HepG2 (cell line): ENCODE measurements around the gene PRR19. TPM values are rescaled to one million over a fixed set of nuclear protein-coding genes. Genes with fewer than 3 reads are reported as not detected.

Experiments used
- ATF7 ChIP-seq, 2 experiments: fragments of 450-650 bp in 1 of 2; sonication (generic) in 1 of 2; formaldehyde crosslinking in 1 of 2; IDR thresholded peaks; 2 replicates each; pipeline versions ENCODE4 v1.4.0 to v1.6.1; 2016 to 2020; ENCODE audit warnings: antibody characterized with exemption in 1 of 2, mild to moderate bottlenecking in 1 of 2, missing genetic modification reagents in 1 of 2
- IKZF4 ChIP-seq: sonication (generic); formaldehyde crosslinking; IDR thresholded peaks from 2 replicates; pipeline ENCODE4 v1.5.1; 2020; ENCODE audit warnings: borderline replicate concordance, mild to moderate bottlenecking, low read depth, missing genetic modification reagents; ENCODE audit errors: not compliant biosample characterization
- MAZ ChIP-seq, 2 experiments: sonication (generic) in 1 of 2; formaldehyde crosslinking in 1 of 2; IDR thresholded peaks; 2 replicates each; pipeline versions ENCODE4 v1.5.0 to v1.6.1; 2012 to 2020; ENCODE audit warnings: low read depth in 2 of 2, mild to moderate bottlenecking in 2 of 2, borderline replicate concordance in 1 of 2, improper control_type of control experiment in 1 of 2, low read length in 1 of 2, missing genetic modification reagents in 1 of 2, moderate library complexity in 1 of 2
- NR1H2 ChIP-seq: sonication (generic); formaldehyde crosslinking; IDR thresholded peaks from 2 replicates; pipeline ENCODE4 v1.8.1; 2022; ENCODE audit warnings: low read depth, missing genetic modification reagents, borderline replicate concordance
- PHF8 ChIP-seq: sonication (generic); formaldehyde crosslinking; IDR thresholded peaks from 2 replicates; pipeline ENCODE4 v1.5.0; 2020; ENCODE audit warnings: missing genetic modification reagents
- RBFOX2 ChIP-seq: fragments of 200-400 bp; formaldehyde crosslinking; IDR thresholded peaks from 2 replicates; pipeline ENCODE4 v1.6.1; 2017; ENCODE audit warnings: low read depth, mild to moderate bottlenecking, low read length
- TGIF2 ChIP-seq: IDR thresholded peaks from 2 replicates; pipeline ENCODE4 v1.6.1; 2016; ENCODE audit warnings: control low read depth, missing compliant biosample characterization
- ZFX ChIP-seq: sonication (generic); formaldehyde crosslinking; IDR thresholded peaks from 2 replicates; pipeline ENCODE4 v1.4.0; 2020; ENCODE audit warnings: mild to moderate bottlenecking, low read depth, missing genetic modification reagents, moderate library complexity
- ZFYVE20 ChIP-seq: sonication (generic); formaldehyde crosslinking; IDR thresholded peaks from 2 replicates; pipeline ENCODE4 v1.8.0; 2023; ENCODE audit warnings: low read depth, mild to moderate bottlenecking, moderate library complexity, missing genetic modification reagents, borderline replicate concordance
- ZNF383 ChIP-seq: sonication (generic); formaldehyde crosslinking; IDR thresholded peaks from 2 replicates; pipeline ENCODE4 v1.4.0; 2020; ENCODE audit warnings: missing genetic modification reagents, mild to moderate bottlenecking, borderline replicate concordance
- ZNF556 ChIP-seq: sonication (generic); formaldehyde crosslinking; IDR thresholded peaks from 2 replicates; pipeline ENCODE4 v1.4.0; 2020; ENCODE audit warnings: mild to moderate bottlenecking, missing genetic modification reagents, borderline replicate concordance
- ZNF777 ChIP-seq: sonication (generic); formaldehyde crosslinking; IDR thresholded peaks from 2 replicates; pipeline ENCODE4 v1.4.0; 2020; ENCODE audit warnings: missing genetic modification reagents
- polyA plus RNA-seq, 8 experiments: library from polyadenylated mRNA; depleted of rRNA in 3 of 8; stranded (reverse) in 7 of 8; unstranded in 1 of 8; fragments of >200 nt; fragmentation: Illumina TruSeq in 4 of 8; extraction: Trizol in 4 of 8; gene quantifications; 2 replicates each; pipeline versions ENCODE4 v1.2.1 to v1.2.3, GENCODE V29; 2011 to 2016; ENCODE audit warnings: low read depth in 4 of 8, missing spikeins in 1 of 8, mixed read lengths in 1 of 8; ENCODE audit not compliant: insufficient read depth in 1 of 8
- total RNA-seq, 5 experiments: library from RNA; depleted of rRNA; stranded (reverse); fragments of >200 nt; fragmentation: Illumina TruSeq; extraction: Trizol; gene quantifications; 2 replicates each; pipeline ENCODE4 v1.2.3, GENCODE V29; 2016; ENCODE audit warnings: low read depth in 1 of 5
- TF ChIP-seq, protein P1 (sequence below): sonication (generic); formaldehyde crosslinking; IDR thresholded peaks from 2 replicates; pipeline ENCODE4 v1.5.1; 2020; ENCODE audit warnings: missing genetic modification reagents, mild to moderate bottlenecking, borderline replicate concordance
- TF ChIP-seq, protein P2 (sequence below): sonication (generic); formaldehyde crosslinking; IDR thresholded peaks from 2 replicates; pipeline ENCODE4 v1.9.0; 2021; ENCODE audit warnings: missing genetic modification reagents, borderline replicate concordance
- TF ChIP-seq, protein P3 (sequence below): sonication (generic); formaldehyde crosslinking; IDR thresholded peaks from 2 replicates; pipeline ENCODE4 v1.5.1; 2020; ENCODE audit warnings: mild to moderate bottlenecking, missing genetic modification reagents, moderate library complexity
- TF ChIP-seq, protein P4 (sequence below): sonication (generic); formaldehyde crosslinking; IDR thresholded peaks from 2 replicates; pipeline ENCODE4 v1.4.0; 2020; ENCODE audit warnings: missing genetic modification reagents
- TF ChIP-seq, protein P5 (sequence below): sonication (generic); formaldehyde crosslinking; IDR thresholded peaks from 2 replicates; pipeline ENCODE4 v1.8.1; 2023; ENCODE audit warnings: missing genetic modification reagents, inconsistent platforms, borderline replicate concordance

The PRR19 gene
- total and polyA plus RNA-seq, 2 of the 13 experiments (the other 11 are each of a cell fraction or from before 2014, with no cell fraction given), result 0.21 to 0.33 TPM

DNA sequence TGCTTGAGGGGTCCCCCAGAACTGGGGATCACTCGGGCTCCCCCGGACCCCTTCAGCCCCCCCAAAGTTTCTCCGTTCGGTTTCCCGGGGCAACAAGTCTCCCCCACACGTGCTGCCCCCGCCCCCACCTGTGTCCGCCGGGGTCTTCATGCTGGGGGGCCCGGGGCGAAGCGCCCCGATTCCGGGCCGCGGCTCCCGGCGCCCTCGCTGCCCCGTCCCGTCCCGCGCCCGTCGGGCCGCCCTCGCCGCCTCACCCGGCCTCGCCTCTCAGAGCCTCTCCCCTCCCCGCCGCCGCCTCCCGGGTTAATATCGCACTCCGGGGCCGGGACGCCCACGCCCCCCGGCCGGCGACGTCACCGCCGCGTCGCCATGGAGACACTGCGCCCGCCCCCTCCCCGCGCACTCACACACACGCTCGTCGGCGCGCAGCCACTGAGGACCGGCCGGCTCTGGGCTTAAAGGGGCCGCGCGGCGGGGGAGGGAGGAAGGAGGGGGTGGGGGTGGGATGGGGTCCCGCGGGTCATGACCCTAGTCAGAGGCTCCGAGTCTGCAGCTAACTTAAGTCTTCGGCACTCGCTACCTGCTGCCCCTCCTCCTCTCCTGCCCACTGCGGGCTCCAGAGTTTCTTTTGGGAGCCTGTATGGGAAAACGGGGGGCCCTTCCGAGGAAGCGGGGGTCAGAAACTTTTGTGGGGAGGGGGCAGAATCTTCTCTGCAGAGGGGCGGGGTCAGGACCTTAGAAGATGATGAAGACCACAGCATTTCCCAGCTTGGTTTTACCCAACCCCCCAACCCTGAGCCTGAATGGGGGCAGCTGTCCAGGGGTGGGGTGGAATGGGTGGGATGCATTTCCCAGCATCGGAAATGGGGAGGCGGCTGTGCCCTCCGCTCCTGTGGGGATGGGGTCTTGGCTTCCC lies 46.8 kb upstream of the PRR19 start, which contains the start of gene ERF (continued):
- TF ChIP-seq TGIF2 (no peak), ATF7 (IDR thresholded peaks at IDR 0.05) (no peak), ATF7 (CRISPR knock-in tag; IDR thresholded peaks at IDR 0.05) (no peak), ZFX (no peak), ZFYVE20 (CRISPR knock-in tag) (no peak), IKZF4 (CRISPR knock-in tag) (no peak), ZNF777 (CRISPR knock-in tag) (peak; percentile 57), PHF8 (peak; percentile 38), RBFOX2 (peak; percentile 94), ZNF556 (no peak), MAZ (IDR thresholded peaks at IDR 0.05; ENCODE audit: borderline replicate concordance, low read depth, low read length) (peak; percentile 90), MAZ (CRISPR knock-in tag; IDR thresholded peaks at IDR 0.05; ENCODE audit: low read depth) (peak; percentile 62; the same call in 1 of the 2 replicates), ZNF383 (no peak), NR1H2 (CRISPR knock-in tag) (no peak)
- TF ChIP-seq, protein P1, sequence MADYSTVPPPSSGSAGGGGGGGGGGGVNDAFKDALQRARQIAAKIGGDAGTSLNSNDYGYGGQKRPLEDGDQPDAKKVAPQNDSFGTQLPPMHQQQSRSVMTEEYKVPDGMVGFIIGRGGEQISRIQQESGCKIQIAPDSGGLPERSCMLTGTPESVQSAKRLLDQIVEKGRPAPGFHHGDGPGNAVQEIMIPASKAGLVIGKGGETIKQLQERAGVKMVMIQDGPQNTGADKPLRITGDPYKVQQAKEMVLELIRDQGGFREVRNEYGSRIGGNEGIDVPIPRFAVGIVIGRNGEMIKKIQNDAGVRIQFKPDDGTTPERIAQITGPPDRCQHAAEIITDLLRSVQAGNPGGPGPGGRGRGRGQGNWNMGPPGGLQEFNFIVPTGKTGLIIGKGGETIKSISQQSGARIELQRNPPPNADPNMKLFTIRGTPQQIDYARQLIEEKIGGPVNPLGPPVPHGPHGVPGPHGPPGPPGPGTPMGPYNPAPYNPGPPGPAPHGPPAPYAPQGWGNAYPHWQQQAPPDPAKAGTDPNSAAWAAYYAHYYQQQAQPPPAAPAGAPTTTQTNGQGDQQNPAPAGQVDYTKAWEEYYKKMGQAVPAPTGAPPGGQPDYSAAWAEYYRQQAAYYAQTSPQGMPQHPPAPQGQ (CRISPR knock-in tag), result no peak
- TF ChIP-seq, protein P2, sequence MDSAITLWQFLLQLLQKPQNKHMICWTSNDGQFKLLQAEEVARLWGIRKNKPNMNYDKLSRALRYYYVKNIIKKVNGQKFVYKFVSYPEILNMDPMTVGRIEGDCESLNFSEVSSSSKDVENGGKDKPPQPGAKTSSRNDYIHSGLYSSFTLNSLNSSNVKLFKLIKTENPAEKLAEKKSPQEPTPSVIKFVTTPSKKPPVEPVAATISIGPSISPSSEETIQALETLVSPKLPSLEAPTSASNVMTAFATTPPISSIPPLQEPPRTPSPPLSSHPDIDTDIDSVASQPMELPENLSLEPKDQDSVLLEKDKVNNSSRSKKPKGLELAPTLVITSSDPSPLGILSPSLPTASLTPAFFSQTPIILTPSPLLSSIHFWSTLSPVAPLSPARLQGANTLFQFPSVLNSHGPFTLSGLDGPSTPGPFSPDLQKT (CRISPR knock-in tag), result no peak
- TF ChIP-seq, protein P3, sequence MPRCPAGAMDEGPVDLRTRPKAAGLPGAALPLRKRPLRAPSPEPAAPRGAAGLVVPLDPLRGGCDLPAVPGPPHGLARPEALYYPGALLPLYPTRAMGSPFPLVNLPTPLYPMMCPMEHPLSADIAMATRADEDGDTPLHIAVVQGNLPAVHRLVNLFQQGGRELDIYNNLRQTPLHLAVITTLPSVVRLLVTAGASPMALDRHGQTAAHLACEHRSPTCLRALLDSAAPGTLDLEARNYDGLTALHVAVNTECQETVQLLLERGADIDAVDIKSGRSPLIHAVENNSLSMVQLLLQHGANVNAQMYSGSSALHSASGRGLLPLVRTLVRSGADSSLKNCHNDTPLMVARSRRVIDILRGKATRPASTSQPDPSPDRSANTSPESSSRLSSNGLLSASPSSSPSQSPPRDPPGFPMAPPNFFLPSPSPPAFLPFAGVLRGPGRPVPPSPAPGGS (CRISPR knock-in tag), result 0 out of 2 replicates have a peak, but pooled peaks have one; percentile 33
- TF ChIP-seq, protein P4, sequence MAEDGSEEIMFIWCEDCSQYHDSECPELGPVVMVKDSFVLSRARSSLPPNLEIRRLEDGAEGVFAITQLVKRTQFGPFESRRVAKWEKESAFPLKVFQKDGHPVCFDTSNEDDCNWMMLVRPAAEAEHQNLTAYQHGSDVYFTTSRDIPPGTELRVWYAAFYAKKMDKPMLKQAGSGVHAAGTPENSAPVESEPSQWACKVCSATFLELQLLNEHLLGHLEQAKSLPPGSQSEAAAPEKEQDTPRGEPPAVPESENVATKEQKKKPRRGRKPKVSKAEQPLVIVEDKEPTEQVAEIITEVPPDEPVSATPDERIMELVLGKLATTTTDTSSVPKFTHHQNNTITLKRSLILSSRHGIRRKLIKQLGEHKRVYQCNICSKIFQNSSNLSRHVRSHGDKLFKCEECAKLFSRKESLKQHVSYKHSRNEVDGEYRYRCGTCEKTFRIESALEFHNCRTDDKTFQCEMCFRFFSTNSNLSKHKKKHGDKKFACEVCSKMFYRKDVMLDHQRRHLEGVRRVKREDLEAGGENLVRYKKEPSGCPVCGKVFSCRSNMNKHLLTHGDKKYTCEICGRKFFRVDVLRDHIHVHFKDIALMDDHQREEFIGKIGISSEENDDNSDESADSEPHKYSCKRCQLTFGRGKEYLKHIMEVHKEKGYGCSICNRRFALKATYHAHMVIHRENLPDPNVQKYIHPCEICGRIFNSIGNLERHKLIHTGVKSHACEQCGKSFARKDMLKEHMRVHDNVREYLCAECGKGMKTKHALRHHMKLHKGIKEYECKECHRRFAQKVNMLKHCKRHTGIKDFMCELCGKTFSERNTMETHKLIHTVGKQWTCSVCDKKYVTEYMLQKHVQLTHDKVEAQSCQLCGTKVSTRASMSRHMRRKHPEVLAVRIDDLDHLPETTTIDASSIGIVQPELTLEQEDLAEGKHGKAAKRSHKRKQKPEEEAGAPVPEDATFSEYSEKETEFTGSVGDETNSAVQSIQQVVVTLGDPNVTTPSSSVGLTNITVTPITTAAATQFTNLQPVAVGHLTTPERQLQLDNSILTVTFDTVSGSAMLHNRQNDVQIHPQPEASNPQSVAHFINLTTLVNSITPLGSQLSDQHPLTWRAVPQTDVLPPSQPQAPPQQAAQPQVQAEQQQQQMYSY, result no peak
- TF ChIP-seq, protein P5, sequence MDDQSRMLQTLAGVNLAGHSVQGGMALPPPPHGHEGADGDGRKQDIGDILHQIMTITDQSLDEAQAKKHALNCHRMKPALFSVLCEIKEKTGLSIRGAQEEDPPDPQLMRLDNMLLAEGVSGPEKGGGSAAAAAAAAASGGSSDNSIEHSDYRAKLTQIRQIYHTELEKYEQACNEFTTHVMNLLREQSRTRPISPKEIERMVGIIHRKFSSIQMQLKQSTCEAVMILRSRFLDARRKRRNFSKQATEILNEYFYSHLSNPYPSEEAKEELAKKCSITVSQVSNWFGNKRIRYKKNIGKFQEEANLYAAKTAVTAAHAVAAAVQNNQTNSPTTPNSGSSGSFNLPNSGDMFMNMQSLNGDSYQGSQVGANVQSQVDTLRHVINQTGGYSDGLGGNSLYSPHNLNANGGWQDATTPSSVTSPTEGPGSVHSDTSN, result no peak
